Stimulated activated naive CD8-positive, alpha-beta T cell treated with anti-CD3 and anti-CD28 coated beads, Interleukin-15, Interleukin-2, amounts not matched to agents 100 ng/mL and 50 ng/mL, for 24 hours (primary cell): Measurements from ENCODE around the gene RFC1.
A peak's percentile ranks its signal among the peaks of the same experiment; 100 is the strongest.
"Not testable (repeated sequence)": the region's sequence is repeated elsewhere in the genome, so short reads cannot be mapped to it uniquely, and the experiment has no call there.

ENCODE experiments used
- H3K27ac Mint-ChIP-seq: one replicate; pipeline ENCODE4 v1.8.0; 2021; ENCODE audit warnings: mild to moderate bottlenecking, mixed read lengths
- H3K27me3 Mint-ChIP-seq: one replicate; pipeline ENCODE4 v1.8.0; 2021; ENCODE audit warnings: mixed read lengths
- H3K36me3 Mint-ChIP-seq: one replicate; pipeline ENCODE4 v1.8.0; 2021; ENCODE audit warnings: low read depth, mixed read lengths
- H3K4me1 Mint-ChIP-seq: one replicate; pipeline ENCODE4 v1.8.0; 2021; ENCODE audit warnings: low read depth, mixed read lengths
- H3K4me3 Mint-ChIP-seq: one replicate; pipeline ENCODE4 v1.8.0; 2021; ENCODE audit warnings: mild to moderate bottlenecking, mixed read lengths
- H3K9me3 Mint-ChIP-seq: one replicate; pipeline ENCODE4 v1.8.0; 2021; ENCODE audit warnings: mixed read lengths

Gene RFC1

GRCh38 chr4:39365830-39366771, at the start of gene RFC1:
RFC1 (minus strand) TSS chr4:39366362; CDS start chr4:39366241, 121 bp downstream.
- H3K4me3 Mint-ChIP-seq: peak within 1 kb of the TSS; percentile 99
- H3K27me3 Mint-ChIP-seq: no peaks in the 10 kb centered on the region
- H3K27ac Mint-ChIP-seq: peak within 1 kb of the TSS; percentile 95
- peaks cover 48% of the 10 kb centered on the region for H3K4me1 Mint-ChIP-seq
- peaks cover 6% of the 10 kb centered on the region for H3K9me3 Mint-ChIP-seq
- peaks cover 22% of the 10 kb centered on the region for H3K36me3 Mint-ChIP-seq

- Mint-ChIP-seq H3K9me3 (no peaks in the 10 kb centered on the region), H3K4me3 (no peak overlapping the region), H3K4me1 (no peaks in the 10 kb centered on the region), H3K27me3 (no peaks in the 10 kb centered on the region), H3K27ac (no peak overlapping the region), H3K36me3 (no peaks in the 10 kb centered on the region)
Observed at GRCh38 chr4:39415678-39416283, 49.6 kb upstream of the RFC1 start.

- H3K36me3 Mint-ChIP-seq, H3K4me3 Mint-ChIP-seq, H3K9me3 Mint-ChIP-seq, H3K27ac Mint-ChIP-seq, H3K27me3 Mint-ChIP-seq, H3K4me1 Mint-ChIP-seq: not testable (repeated sequence)
Observed at GRCh38 chr4:39411561-39411960, 45.4 kb upstream of the RFC1 start.

- no peaks in the 10 kb centered on the region for H3K4me1 Mint-ChIP-seq
- H3K36me3 Mint-ChIP-seq: no peaks in the 10 kb centered on the region
- H3K4me3 Mint-ChIP-seq: no peak overlapping the region
- H3K27me3 Mint-ChIP-seq: no peaks in the 10 kb centered on the region
- H3K27ac Mint-ChIP-seq: no peak overlapping the region
- no peaks in the 10 kb centered on the region for H3K9me3 Mint-ChIP-seq
Observed at GRCh38 chr4:39410415-39410814, 44.3 kb upstream of the RFC1 start.

GRCh38 chr4:39407584-39407885, 41.4 kb upstream of the RFC1 start:
- H3K4me1 Mint-ChIP-seq: no peaks in the 10 kb centered on the region
- no peaks in the 10 kb centered on the region for H3K27me3 Mint-ChIP-seq
- no peaks in the 10 kb centered on the region for H3K9me3 Mint-ChIP-seq
- no peak overlapping the region for H3K27ac Mint-ChIP-seq
- no peaks in the 10 kb centered on the region for H3K36me3 Mint-ChIP-seq
- no peak overlapping the region for H3K4me3 Mint-ChIP-seq

GRCh38 chr4:39406763-39407583, 40.8 kb upstream of the RFC1 start, which contains the start of gene KLB:
KLB (plus strand) TSS chr4:39406930; CDS start chr4:39406950, 20 bp downstream.
- Mint-ChIP-seq H3K27ac (no peak within 1 kb of the TSS), H3K27me3 (no peaks in the 10 kb centered on the region), H3K4me1 (no peaks in the 10 kb centered on the region), H3K4me3 (no peak within 1 kb of the TSS), H3K36me3 (no peaks in the 10 kb centered on the region), H3K9me3 (no peaks in the 10 kb centered on the region)

GRCh38 chr4:39401640-39402039, 35.5 kb upstream of the RFC1 start:
- H3K27ac Mint-ChIP-seq: not testable (repeated sequence)

GRCh38 chr4:39394706-39395105, 28.5 kb upstream of the RFC1 start:
- no peak overlapping the region for H3K27ac Mint-ChIP-seq
- H3K4me3 Mint-ChIP-seq: no peak overlapping the region
- no peaks in the 10 kb centered on the region for H3K27me3 Mint-ChIP-seq
- H3K36me3 Mint-ChIP-seq: no peaks in the 10 kb centered on the region
- no peaks in the 10 kb centered on the region for H3K4me1 Mint-ChIP-seq
- no peaks in the 10 kb centered on the region for H3K9me3 Mint-ChIP-seq

More at GRCh38 chr4:39401640-39402039, 35.5 kb upstream of the RFC1 start:
- H3K27me3 Mint-ChIP-seq, H3K4me3 Mint-ChIP-seq, H3K36me3 Mint-ChIP-seq, H3K9me3 Mint-ChIP-seq, H3K4me1 Mint-ChIP-seq: not testable (repeated sequence)

GRCh38 chr4:39390603-39391002, 24.4 kb upstream of the RFC1 start:
- no peak overlapping the region for H3K27ac Mint-ChIP-seq
- H3K4me3 Mint-ChIP-seq: no peak overlapping the region
- no peaks in the 10 kb centered on the region for H3K27me3 Mint-ChIP-seq
- no peaks in the 10 kb centered on the region for H3K36me3 Mint-ChIP-seq
- H3K9me3 Mint-ChIP-seq: no peaks in the 10 kb centered on the region
- no peaks in the 10 kb centered on the region for H3K4me1 Mint-ChIP-seq

- no peak overlapping the region for H3K27ac Mint-ChIP-seq
- H3K4me1 Mint-ChIP-seq: no peaks in the 10 kb centered on the region
- H3K9me3 Mint-ChIP-seq: peaks cover 9% of the 10 kb centered on the region
- no peak overlapping the region for H3K4me3 Mint-ChIP-seq
- H3K36me3 Mint-ChIP-seq: no peaks in the 10 kb centered on the region
- peaks cover 29% of the 10 kb centered on the region for H3K27me3 Mint-ChIP-seq
Observed at GRCh38 chr4:39384563-39384962, 18.4 kb upstream of the RFC1 start.

GRCh38 chr4:39383690-39384089, 17.5 kb upstream of the RFC1 start:
- Mint-ChIP-seq H3K27ac (no peak overlapping the region), H3K4me3 (no peak overlapping the region), H3K36me3 (no peaks in the 10 kb centered on the region), H3K4me1 (no peaks in the 10 kb centered on the region), H3K9me3 (peaks cover 11% of the 10 kb centered on the region), H3K27me3 (peaks cover 37% of the 10 kb centered on the region)

- Mint-ChIP-seq H3K9me3 (peaks cover 17% of the 10 kb centered on the region), H3K36me3 (no peaks in the 10 kb centered on the region), H3K27ac (no peak overlapping the region), H3K4me3 (no peak overlapping the region), H3K4me1 (no peaks in the 10 kb centered on the region), H3K27me3 (peaks cover 39% of the 10 kb centered on the region)
Observed at GRCh38 chr4:39375478-39375877, 9.3 kb upstream of the RFC1 start.

- not testable (repeated sequence) for H3K9me3 Mint-ChIP-seq, H3K27ac Mint-ChIP-seq
Observed at GRCh38 chr4:39371209-39371608, 5.0 kb upstream of the RFC1 start.

GRCh38 chr4:39369301-39369700, 3.1 kb upstream of the RFC1 start:
- no peaks in the 10 kb centered on the region for H3K27me3 Mint-ChIP-seq
- H3K36me3 Mint-ChIP-seq: peaks cover 6% of the 10 kb centered on the region
- peaks cover 21% of the 10 kb centered on the region for H3K4me1 Mint-ChIP-seq
- H3K9me3 Mint-ChIP-seq: peaks cover 10% of the 10 kb centered on the region
- H3K27ac Mint-ChIP-seq: no peak overlapping the region
- H3K4me3 Mint-ChIP-seq: no peak overlapping the region

More at GRCh38 chr4:39371209-39371608, 5.0 kb upstream of the RFC1 start:
- not testable (repeated sequence) for H3K4me1 Mint-ChIP-seq, H3K36me3 Mint-ChIP-seq, H3K27me3 Mint-ChIP-seq, H3K4me3 Mint-ChIP-seq

GRCh38 chr4:39367166-39367565, 1.0 kb upstream of the RFC1 start:
- H3K36me3 Mint-ChIP-seq: peaks cover 17% of the 10 kb centered on the region

More at GRCh38 chr4:39367166-39367565, 1.0 kb upstream of the RFC1 start:
- H3K4me3 Mint-ChIP-seq: peak overlapping the region; percentile 41
- H3K4me1 Mint-ChIP-seq: peaks cover 40% of the 10 kb centered on the region
- peaks cover 8% of the 10 kb centered on the region for H3K9me3 Mint-ChIP-seq
- no peak overlapping the region for H3K27ac Mint-ChIP-seq
- no peaks in the 10 kb centered on the region for H3K27me3 Mint-ChIP-seq
